Endothelial cell of umbilical vein (primary cell): ENCODE data around the gene KCNMB2. TPM values are rescaled to one million over a fixed set of nuclear protein-coding genes. Genes with fewer than 3 reads are reported as not detected.

Experiments used
- BruUV-seq: library from RNA; stranded (reverse); fragments of 400-500 nt; replicated peaks from 2 replicates; lab custom pipeline; 2021; lab: Mats Ljungman, UMichigan
- CTCF ChIA-PET: fragments of 300-600, 350-600 bp; sonication (Branson Sonifier 250); formaldehyde crosslinking; loops from one replicate; lab custom pipeline; 2021; ENCODE audit warnings: antibody characterized with exemption, inconsistent platforms; lab: Charles Lee
- POLR2A ChIA-PET: fragments of 300-600, 350-600 bp; sonication (Branson Sonifier 250); formaldehyde crosslinking; loops from one replicate; lab custom pipeline; 2021; ENCODE audit warnings: antibody characterized with exemption, inconsistent platforms; lab: Charles Lee
- DNase-seq: peaks from one replicate; pipeline ENCODE4 v3.0.0-alpha.2; 2011; ENCODE audit warnings: low read depth, low spot score
- FAIRE-seq: peaks from 2 replicates; lab custom pipeline; 2011; peaks lifted over from hg19 to GRCh38; lab: Jason Lieb, UNC
- H2AFZ ChIP-seq: 2 replicates; pipeline ENCODE4 v1.6.0; 2012; ENCODE audit warnings: low read depth, low read length, control low read depth, inconsistent platforms
- H3K27ac ChIP-seq: 2 replicates; pipeline ENCODE4 v1.5.1; 2011; ENCODE audit warnings: low read depth, mild to moderate bottlenecking, control low read depth, low read length, moderate library complexity; ENCODE audit not compliant: insufficient read depth
- H3K27me3 ChIP-seq, 2 experiments: 2 replicates each; pipeline versions ENCODE4 v1.6.0 to v1.6.1; 2011; ENCODE audit warnings: low read length in 2 of 2, mixed read lengths in 1 of 2; ENCODE audit not compliant: control insufficient read depth in 2 of 2, insufficient read depth in 2 of 2
- H3K36me3 ChIP-seq, 2 experiments: 2 replicates in 1 of 2; 3 replicates in 1 of 2; pipeline ENCODE4 v1.5.1; 2011; ENCODE audit warnings: low read length in 2 of 2, mild to moderate bottlenecking in 1 of 2, moderate library complexity in 1 of 2; ENCODE audit not compliant: control insufficient read depth in 2 of 2, insufficient read depth in 2 of 2; ENCODE audit errors: extremely low read depth in 1 of 2
- H3K4me1 ChIP-seq: 3 replicates; pipeline ENCODE4 v1.5.1; 2011; ENCODE audit warnings: mild to moderate bottlenecking, low read length; ENCODE audit not compliant: control insufficient read depth, insufficient read depth; ENCODE audit errors: extremely low read depth
- H3K4me2 ChIP-seq: 2 replicates; pipeline ENCODE4 v1.6.1; 2011; ENCODE audit warnings: low read length, control low read depth, mixed read lengths; ENCODE audit not compliant: insufficient read depth
- H3K4me3 ChIP-seq, 3 experiments: fragments of 200-600 bp in 1 of 3; sonication (generic), shearing (Covaris generic) in 1 of 3; replicated peaks in 1 of 3; 2 replicates each; pipeline ENCODE4 v1.5.1; 2011 to 2016; ENCODE audit warnings: control low read depth in 3 of 3, low read length in 3 of 3, mild to moderate bottlenecking in 2 of 3, inconsistent platforms in 1 of 3, low read depth in 1 of 3, moderate library complexity in 1 of 3; ENCODE audit not compliant: insufficient read depth in 1 of 3
- H3K79me2 ChIP-seq: 2 replicates; pipeline ENCODE4 v1.6.0; 2012; ENCODE audit warnings: low read length, inconsistent platforms; ENCODE audit not compliant: control insufficient read depth, insufficient read depth
- H3K9ac ChIP-seq: replicated peaks from 2 replicates; pipeline ENCODE3; 2011; ENCODE audit warnings: low read length, control low read depth; ENCODE audit not compliant: insufficient read depth; ENCODE audit errors: extremely low read depth
- H3K9me1 ChIP-seq: replicated peaks from 3 replicates; pipeline ENCODE4 v1.6.0; 2011; ENCODE audit warnings: mild to moderate bottlenecking, low read length; ENCODE audit not compliant: control insufficient read depth, insufficient read depth; ENCODE audit errors: extremely low read depth
- H3K9me3 ChIP-seq: replicated peaks from 2 replicates; pipeline ENCODE4 v1.5.1; 2012; ENCODE audit warnings: low read length, inconsistent platforms; ENCODE audit not compliant: control insufficient read depth, insufficient read depth
- H4K20me1 ChIP-seq: replicated peaks from 2 replicates; pipeline ENCODE3; 2011; ENCODE audit warnings: mild to moderate bottlenecking, low read length; ENCODE audit not compliant: control insufficient read depth, insufficient read depth; ENCODE audit errors: extremely low read depth
- CTCF ChIP-seq, 2 donors: IDR thresholded peaks; 1 replicate in 1 of 2; 2 replicates in 1 of 2; pipeline ENCODE4 v1.5.1; 2011; ENCODE audit warnings: low read length in 2 of 2, mild to moderate bottlenecking in 2 of 2, moderate library complexity in 2 of 2, control low read depth in 1 of 2, inconsistent platforms in 1 of 2, low read depth in 1 of 2; ENCODE audit not compliant: insufficient read depth in 1 of 2; ENCODE audit errors: extremely low read depth in 1 of 2
- EZH2 ChIP-seq: IDR thresholded peaks from 2 replicates; pipeline ENCODE4 v1.6.1; 2012; ENCODE audit warnings: borderline replicate concordance, low read depth, mild to moderate bottlenecking, moderate library complexity, low read length, inconsistent platforms; ENCODE audit not compliant: severe bottlenecking
- FOS ChIP-seq: IDR thresholded peaks from 2 replicates; pipeline ENCODE4 v1.6.1; 2011; ENCODE audit warnings: mild to moderate bottlenecking, low read length, moderate library complexity, borderline replicate concordance; ENCODE audit not compliant: insufficient read depth
- GATA2 ChIP-seq: IDR thresholded peaks from 2 replicates; pipeline ENCODE4 v1.7.0; 2011; ENCODE audit warnings: low read depth, mild to moderate bottlenecking, moderate library complexity, mixed read lengths, low read length; ENCODE audit not compliant: insufficient read length, insufficient read depth
- JUN ChIP-seq: IDR thresholded peaks from 2 replicates; pipeline ENCODE4 v1.6.1; 2011; ENCODE audit warnings: borderline replicate concordance, low read depth; ENCODE audit not compliant: insufficient read length, insufficient read depth
- MAX ChIP-seq: IDR thresholded peaks from 2 replicates; pipeline ENCODE4 v1.6.1; 2011; ENCODE audit not compliant: insufficient read depth, insufficient read length
- MYC ChIP-seq: IDR thresholded peaks from one replicate; pipeline ENCODE4 v1.6.1; 2011; ENCODE audit warnings: mild to moderate bottlenecking, low read depth, low read length
- POLR2A ChIP-seq: IDR thresholded peaks from 2 replicates; pipeline ENCODE4 v1.6.1; 2012; ENCODE audit warnings: low read depth, mild to moderate bottlenecking, control low read depth, low read length
- POLR2AphosphoS5 ChIP-seq: IDR thresholded peaks from 2 replicates; pipeline ENCODE4 v1.6.1; 2012; ENCODE audit warnings: low read depth, mild to moderate bottlenecking, control low read depth, low read length, moderate library complexity; ENCODE audit not compliant: insufficient read depth
- dilution Hi-C: fragments of 300-500 bp; cut with MboI; formaldehyde crosslinking; loops from one replicate; pipeline ENCODE4 v1.15.0; 2019; ENCODE audit warnings: low sequenced_read_pairs; ENCODE audit not compliant: extremely low pct_ligation_motif_present
- intact Hi-C: fragments of 100-400 bp; cut with micrococcal nuclease; formaldehyde crosslinking; loops from one replicate; pipeline ENCODE4 v1.10.0; 2022
- polyA plus RNA-seq, 4 experiments: library from polyadenylated mRNA; depleted of rRNA in 3 of 4; stranded (reverse) in 3 of 4; unstranded in 1 of 4; fragments of >200 nt; gene quantifications; 2 replicates each; pipeline versions ENCODE4 v1.2.1 to v1.2.3, GENCODE V29; 2011 to 2012; ENCODE audit warnings: missing spikeins in 1 of 4
- total RNA-seq: library from RNA; stranded (reverse); gene quantifications from 2 replicates; pipeline ENCODE4 v1.2.3, GENCODE V29; 2021

The KCNMB2 gene
- total and polyA plus RNA-seq, 2 donors (not counting 3 experiments of a cell fraction or from before 2014, with no cell fraction given): not detected

- no TSS peak for BruUV-seq
- no peaks in the 10 kb centered on the region for H3K9me1 ChIP-seq
- no peak overlapping the region for H2AFZ ChIP-seq
- H3K4me2 ChIP-seq: no peak overlapping the region
- POLR2A ChIA-PET: no interaction called here
- intact Hi-C loops: no loop called here
- H3K79me2 ChIP-seq: no peaks in the 10 kb centered on the region
- no peaks in the 10 kb centered on the region for H3K4me1 ChIP-seq
- CTCF ChIA-PET: no interaction called here
- H3K9me3 ChIP-seq: no peaks in the 10 kb centered on the region
- H3K4me3 ChIP-seq: no peak overlapping the region
- TF ChIP-seq FOS: no peak
- no peak for TF ChIP-seq POLR2AphosphoS5
- no peak for TF ChIP-seq CTCF (IDR thresholded peaks at IDR 0.05; ENCODE audit: extremely low read depth in 1 of 2, insufficient read depth in 1 of 2, low read depth in 1 of 2, low read length in 2 of 2)
- TF ChIP-seq POLR2A: no peak
- TF ChIP-seq EZH2: no peak
- no peak for TF ChIP-seq GATA2
- TF ChIP-seq MAX: no peak
- no peak for TF ChIP-seq MYC
- TF ChIP-seq JUN: no peak
- H3K9ac ChIP-seq: no peak overlapping the region
- no peak overlapping the region for H3K27ac ChIP-seq
- H3K27me3 ChIP-seq: no peaks in the 10 kb centered on the region
- H3K36me3 ChIP-seq: no peaks in the 10 kb centered on the region
- FAIRE-seq (no peak), DNase-seq (no peak)
- no peaks in the 10 kb centered on the region for H4K20me1 ChIP-seq
- dilution Hi-C loops: no loop called here
These were observed 226.1 kb downstream of the KCNMB2 start for GRCh38 chr3:178762385-178762784.
